CD4-positive, alpha-beta T cell treated with Interleukin-17A for 4 hours (primary cell): ENCODE results near the gene S100PBP.
"Not testable (repeated sequence)": the region's sequence is repeated elsewhere in the genome, so short reads cannot be mapped to it uniquely, and the experiment has no call there.

Experiments used
- DNase-seq: peaks from one replicate; pipeline ENCODE4 v3.0.0-alpha.2; 2020; ENCODE audit warnings: mixed read lengths

Gene S100PBP

GRCh38 chr1:32786856-32787255 lies 30.6 kb upstream of the S100PBP start:
- no peak for DNase-seq

GRCh38 chr1:32789356-32789755 lies 28.1 kb upstream of the S100PBP start:
- DNase-seq = not testable (repeated sequence)

GRCh38 chr1:32791881-32792280 lies 25.6 kb upstream of the S100PBP start:
- no peak for DNase-seq

GRCh38 chr1:32795763-32796162 lies 21.7 kb upstream of the S100PBP start:
- not testable (repeated sequence) for DNase-seq

- no peak for DNase-seq
These were observed 20.0 kb upstream of the S100PBP start for GRCh38 chr1:32797456-32797855.

DNA sequence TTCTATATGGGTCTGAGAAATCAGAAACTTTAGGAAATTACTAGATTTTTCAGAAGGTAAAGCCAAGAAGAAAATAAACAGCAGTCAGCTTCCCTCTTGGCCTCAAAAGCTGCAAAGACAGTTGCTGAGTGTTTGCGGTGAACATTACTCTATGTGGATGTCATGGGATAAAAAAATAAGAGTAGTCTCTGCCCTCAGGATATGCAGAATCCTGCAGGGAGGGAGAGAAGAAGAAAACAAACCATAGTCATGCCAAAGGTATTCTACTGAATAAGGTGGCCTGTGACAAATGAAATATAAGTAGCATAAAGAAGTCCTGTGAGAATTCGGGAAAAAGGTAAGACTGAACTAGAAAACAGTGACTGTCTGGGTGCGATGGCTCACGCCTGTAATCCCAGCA lies 19.3 kb upstream of the S100PBP start:
- DNase-seq = no peak

DNA sequence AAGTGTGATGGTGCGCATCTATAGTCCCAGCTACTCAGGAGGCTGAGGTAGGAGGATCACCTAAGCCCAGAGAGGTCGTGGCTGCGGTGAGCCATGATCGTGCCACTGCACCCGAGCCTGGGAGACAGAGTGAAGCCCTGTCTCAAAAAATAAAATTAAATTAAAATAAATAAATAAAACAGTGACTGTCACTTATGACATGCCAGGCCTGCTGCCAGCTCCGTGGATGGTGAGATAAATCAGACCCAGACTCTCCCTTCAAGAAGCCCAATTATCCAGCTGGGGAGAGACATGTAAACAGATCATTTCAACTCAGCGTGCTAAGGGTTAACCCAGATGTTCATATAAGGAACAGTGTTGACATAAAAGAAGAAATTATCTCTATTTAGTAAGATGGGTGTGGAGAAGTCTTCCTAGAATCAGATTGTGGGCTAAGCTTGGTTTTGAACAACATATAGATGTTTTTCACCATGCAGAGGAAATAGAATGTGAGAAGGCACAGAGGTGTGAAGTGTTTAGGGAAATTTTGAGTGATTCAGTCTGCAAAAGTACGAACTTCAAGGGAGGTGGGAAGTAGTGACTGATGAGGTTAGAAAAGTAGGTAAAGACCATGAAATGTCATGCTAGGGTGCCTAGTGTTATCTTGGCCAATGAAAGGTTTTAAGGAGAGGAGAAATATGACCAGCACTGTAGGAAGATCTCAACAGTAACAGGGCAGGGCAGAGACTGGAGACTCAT lies 18.6 kb upstream of the S100PBP start:
- DNase-seq = peak; percentile 16

DNA sequence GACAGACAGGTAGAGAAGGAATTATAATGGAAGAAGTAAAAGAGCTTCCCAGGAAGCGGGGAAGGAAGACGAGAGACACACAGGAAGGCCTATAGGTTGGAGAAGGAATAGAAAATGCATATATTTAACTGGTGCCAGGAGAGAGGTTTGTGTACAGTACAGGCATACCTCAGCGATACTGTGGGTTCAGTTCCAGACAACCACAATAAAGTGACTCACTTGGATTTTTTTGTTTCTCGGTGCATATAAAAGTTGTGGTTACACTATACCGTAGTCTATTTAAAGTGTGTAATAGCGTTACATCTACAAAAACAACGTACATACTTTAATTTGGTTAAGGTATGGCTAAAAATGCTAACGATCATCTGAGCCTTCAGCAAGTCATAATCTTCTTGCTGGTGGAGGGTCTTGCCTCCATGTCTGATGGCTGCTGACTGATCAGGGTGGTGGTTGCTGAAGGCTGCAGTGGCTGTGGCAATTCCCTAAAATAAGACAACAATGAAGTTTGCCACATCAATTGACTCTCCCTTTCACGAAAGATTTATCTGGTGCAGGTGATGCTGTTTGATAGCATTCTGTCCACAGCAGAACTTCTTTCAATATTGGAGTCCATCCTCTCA lies 16.2 kb upstream of the S100PBP start:
- DNase-seq = peak; percentile 36

DNA sequence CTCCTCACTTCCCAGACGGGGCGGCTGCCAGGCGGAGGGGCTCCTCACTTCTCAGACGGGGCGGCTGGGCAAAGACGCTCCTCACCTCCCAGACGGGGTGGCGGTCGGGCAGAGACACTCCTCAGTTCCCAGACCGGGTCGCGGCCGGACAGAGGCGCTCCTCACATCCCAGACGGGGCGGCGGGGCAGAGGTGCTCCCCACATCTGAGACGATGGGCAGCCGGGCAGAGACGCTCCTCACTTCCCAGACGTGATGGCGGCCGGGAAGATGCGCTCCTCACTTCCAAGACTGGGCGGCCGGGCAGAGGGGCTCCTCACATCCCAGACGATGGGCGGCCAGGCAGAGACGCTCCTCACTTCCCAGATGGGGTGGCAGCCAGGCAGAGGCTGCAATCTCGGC lies 13.0 kb upstream of the S100PBP start:
- DNase-seq = not testable (repeated sequence)

GRCh38 chr1:32806290-32806689 lies 11.2 kb upstream of the S100PBP start:
- no peak for DNase-seq

- DNase-seq = no peak
These were observed 10.4 kb upstream of the S100PBP start for GRCh38 chr1:32806910-32807523.

DNA sequence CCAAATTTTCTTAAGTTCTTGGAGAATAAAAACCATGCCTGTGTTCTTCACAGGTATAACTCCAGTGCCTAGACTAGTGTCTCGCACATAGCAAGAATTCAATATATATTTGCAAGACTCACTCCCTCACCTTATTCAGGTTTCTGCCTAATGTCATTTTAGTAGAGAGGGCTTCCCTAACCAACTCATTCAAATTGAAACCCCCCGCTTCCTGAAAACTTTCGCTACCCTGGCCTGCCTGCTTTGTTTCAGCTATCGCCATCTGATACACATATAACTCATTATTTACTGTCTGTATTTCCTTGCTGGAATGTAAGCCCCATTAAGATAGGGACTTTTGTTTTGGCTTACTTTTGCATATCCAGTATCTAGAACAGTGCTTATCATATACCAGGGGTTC lies 8.9 kb upstream of the S100PBP start:
- no peak for DNase-seq

- DNase-seq = no peak
These were observed 7.1 kb upstream of the S100PBP start for GRCh38 chr1:32810358-32810757.

DNA sequence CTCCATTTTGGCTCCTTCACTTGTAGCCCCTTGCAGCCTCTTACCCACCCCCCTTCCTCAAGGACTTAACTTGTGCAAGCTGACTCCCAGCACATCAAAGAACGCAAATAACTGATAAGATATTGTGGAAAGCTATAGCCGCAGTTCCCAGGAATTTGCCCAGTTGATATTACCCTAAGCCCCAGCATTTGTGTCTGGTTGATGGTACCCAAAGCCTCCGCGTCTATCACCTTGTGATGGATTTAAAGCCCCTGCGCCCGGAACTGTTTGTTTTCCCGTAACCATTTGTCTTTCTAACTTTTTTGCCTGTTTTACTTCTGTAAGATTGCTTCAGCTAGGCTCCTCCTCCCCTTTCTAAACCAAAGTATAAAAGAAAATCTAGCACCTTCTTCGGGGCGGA lies 6.2 kb upstream of the S100PBP start:
- no peak for DNase-seq

DNA sequence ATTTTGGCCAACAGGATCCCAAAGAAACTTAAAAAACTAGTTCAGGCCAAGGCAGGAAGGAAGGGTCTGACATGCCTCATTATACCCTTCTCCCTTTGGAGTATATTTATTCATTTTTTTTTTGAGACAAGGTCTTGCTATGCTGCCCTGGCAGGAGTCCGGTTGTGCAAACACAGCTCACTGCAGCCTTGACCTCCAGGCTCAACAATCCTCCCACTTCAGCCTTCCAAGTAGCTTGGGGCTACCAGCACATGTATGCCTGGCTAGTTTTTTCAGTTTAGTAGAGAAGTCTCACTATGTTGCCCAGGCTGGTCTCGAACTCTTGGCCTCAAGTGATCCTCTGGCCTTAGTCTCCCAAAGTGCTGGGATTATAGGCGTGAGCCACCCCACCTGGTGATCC lies 5.5 kb upstream of the S100PBP start:
- no peak for DNase-seq

- no peak for DNase-seq
These were observed 3.3 kb upstream of the S100PBP start for GRCh38 chr1:32813941-32814739.

- no peak for DNase-seq
These were observed 736 bp upstream of the S100PBP start for GRCh38 chr1:32816676-32817158.

DNA sequence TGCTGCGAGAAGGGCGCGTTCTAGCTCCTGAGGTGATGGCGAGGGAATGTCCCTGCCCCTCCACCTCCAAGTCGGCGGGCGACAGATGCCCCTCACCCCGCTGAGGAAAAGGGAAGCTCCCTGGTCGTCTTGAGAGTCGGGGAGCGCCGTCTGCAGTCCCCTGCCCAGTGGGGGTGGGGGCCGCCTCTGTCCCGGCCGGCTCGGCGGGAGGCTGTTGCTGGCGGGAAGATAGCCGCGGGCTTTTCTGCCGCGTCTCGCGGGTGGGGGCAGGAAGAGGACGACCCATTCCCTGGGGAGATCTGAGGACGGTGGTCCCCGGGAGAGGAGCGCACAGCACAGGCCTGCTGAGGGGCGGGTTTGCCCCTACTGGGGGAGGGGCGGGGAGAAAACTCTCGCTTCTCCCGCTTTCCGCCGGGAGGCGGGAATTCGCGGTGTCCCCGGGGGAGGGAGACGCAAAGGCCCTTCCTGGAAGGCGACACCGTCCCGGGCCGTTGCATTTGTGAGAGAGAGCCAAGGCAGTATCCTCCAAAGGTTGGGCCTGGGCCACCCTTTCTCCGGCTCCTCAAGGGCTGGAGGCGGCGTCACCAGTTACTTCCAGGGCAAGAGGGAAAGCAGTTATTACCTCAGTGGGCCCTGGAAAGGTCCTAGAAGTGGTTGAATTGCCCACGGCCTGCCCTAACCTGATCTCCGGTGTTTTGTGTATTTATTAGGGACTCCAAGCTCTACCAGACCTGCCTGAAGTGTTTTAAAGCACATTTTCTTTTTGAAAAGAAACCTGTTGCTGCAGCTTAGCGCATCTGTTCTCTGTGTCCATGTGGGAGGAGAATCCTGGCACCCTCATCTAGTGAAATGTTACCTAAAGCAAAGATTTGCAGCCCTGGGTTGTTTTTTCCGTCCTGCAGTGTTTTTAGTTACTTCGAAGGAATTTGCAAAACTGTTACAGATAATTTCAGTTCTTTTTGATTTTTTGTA lies 648 bp downstream of the S100PBP start:
- peak; percentile 39 for DNase-seq

DNA sequence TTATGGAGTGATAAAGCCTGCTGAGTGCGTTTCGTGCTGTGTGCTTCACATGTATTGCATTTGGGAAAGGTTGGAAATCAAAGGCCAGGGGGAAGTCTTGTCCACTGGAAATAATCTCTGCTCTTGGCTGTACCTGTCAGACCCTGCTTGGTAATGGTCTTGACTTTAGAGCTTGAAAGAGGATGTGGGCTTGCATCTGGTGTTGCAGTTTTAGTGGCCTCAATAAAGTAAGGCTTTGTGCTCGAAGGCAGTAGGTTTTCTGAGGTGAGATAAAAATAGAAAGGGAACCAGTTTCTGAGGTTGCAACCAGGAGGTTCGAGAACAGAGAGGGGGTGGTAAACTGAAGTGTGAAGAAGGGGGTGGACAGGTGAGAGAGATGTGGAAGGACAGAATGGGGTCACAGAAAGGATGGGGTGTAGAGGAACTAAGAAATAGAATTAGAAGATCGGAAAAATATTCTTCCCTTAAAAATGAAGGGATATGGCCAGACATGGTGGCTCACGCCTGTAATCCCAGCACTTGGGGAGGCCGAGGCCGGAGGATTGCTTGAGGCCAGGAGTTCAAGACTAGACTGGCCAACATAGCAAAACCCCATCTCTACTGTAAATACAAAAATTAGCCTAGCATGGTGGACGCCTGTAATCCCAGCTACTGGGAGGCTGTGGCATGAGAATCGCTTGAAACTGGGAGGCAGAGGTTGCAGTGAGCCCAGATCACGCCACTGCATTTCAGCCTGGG lies 1.5 kb downstream of the S100PBP start:
- DNase-seq = no peak

DNA sequence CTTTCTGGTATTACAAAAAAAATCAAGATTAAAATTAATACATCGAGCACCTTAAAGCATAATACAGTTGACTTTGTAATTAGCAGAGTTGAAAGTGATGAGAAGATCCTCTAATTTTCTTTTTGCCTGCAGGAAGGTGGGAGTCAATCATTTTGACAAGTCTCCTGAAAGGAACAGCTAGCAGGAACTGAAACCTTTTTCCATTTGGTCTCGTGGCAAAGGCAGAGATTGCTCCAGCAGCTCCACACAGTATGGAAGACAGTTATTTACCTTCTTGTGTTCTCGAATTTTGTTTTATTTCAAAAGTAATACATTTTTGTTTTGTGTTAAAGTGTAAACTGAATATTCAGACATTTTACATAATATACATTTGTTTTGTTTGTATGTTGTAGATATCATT lies 7.7 kb downstream of the S100PBP start:
- DNase-seq = no peak

GRCh38 chr1:32828341-32828740 lies 10.9 kb downstream of the S100PBP start:
- DNase-seq = no peak
